H1 (cell line): ENCODE data around the gene TMEM150B.

Experiments
- CHD1 ChIP-seq: IDR thresholded peaks from 2 replicates; pipeline ENCODE4 v1.6.1; 2012; ENCODE audit warnings: low read depth, low read length, improper control_type of control experiment
- HDAC2 ChIP-seq, 2 experiments: fragments of 300-600 bp in 1 of 2; sonication (generic) in 1 of 2; IDR thresholded peaks; 2 replicates each; pipeline ENCODE4 v1.6.1; 2011 to 2012; ENCODE audit warnings: low read depth in 2 of 2, low read length in 2 of 2, mild to moderate bottlenecking in 2 of 2, moderate library complexity in 2 of 2, borderline replicate concordance in 1 of 2, inconsistent platforms in 1 of 2
- JUN ChIP-seq: IDR thresholded peaks from 2 replicates; pipeline ENCODE4 v1.6.1; 2011; ENCODE audit warnings: low read depth, mild to moderate bottlenecking, improper control_type of control experiment, low read length
- KDM1A ChIP-seq: fragments of 200-600, 300-600 bp; sonication (generic); IDR thresholded peaks from 2 replicates; pipeline ENCODE4 v1.7.1; 2016; ENCODE audit warnings: mild to moderate bottlenecking, low read length, borderline replicate concordance
- POLR2AphosphoS5 ChIP-seq: IDR thresholded peaks from 2 replicates; pipeline ENCODE4 v1.6.1; 2011; ENCODE audit warnings: low read depth, low read length
- RFX5 ChIP-seq: IDR thresholded peaks from 2 replicates; pipeline ENCODE4 v1.6.1; 2011; ENCODE audit warnings: low read depth, low read length, improper control_type of control experiment, borderline replicate concordance
- RNF2 ChIP-seq: fragments of 200-900, 300-1000 bp; sonication (generic); IDR thresholded peaks from 2 replicates; pipeline ENCODE4 v1.7.1; 2016; ENCODE audit warnings: borderline replicate concordance, low read depth, mild to moderate bottlenecking, antibody characterized with exemption, low read length; ENCODE audit not compliant: poor library complexity, severe bottlenecking; ENCODE audit errors: missing control alignments
- RXRA ChIP-seq: IDR thresholded peaks from 2 replicates; pipeline ENCODE4 v1.6.1; 2011; ENCODE audit warnings: low read depth, mild to moderate bottlenecking, low read length, moderate library complexity; ENCODE audit not compliant: insufficient read depth
- YY1 ChIP-seq: IDR thresholded peaks from 2 replicates; pipeline ENCODE4 v1.6.1; 2011; ENCODE audit warnings: low read depth, mild to moderate bottlenecking, low read length
- TF ChIP-seq, protein P1 (sequence below), 3 experiments: IDR thresholded peaks; 1 replicate in 2 of 3; 2 replicates in 1 of 3; pipeline versions ENCODE4 v1.5.1 to v1.6.1; 2011; ENCODE audit warnings: low read length in 3 of 3, mild to moderate bottlenecking in 3 of 3, inconsistent platforms in 2 of 3, low read depth in 1 of 3, moderate library complexity in 1 of 3; ENCODE audit not compliant: insufficient read depth in 1 of 3; ENCODE audit errors: control extremely low read depth in 1 of 3
- TF ChIP-seq, protein P2 (sequence below): IDR thresholded peaks from 2 replicates; pipeline ENCODE4 v1.6.1; 2012; ENCODE audit warnings: inconsistent platforms

DNA sequence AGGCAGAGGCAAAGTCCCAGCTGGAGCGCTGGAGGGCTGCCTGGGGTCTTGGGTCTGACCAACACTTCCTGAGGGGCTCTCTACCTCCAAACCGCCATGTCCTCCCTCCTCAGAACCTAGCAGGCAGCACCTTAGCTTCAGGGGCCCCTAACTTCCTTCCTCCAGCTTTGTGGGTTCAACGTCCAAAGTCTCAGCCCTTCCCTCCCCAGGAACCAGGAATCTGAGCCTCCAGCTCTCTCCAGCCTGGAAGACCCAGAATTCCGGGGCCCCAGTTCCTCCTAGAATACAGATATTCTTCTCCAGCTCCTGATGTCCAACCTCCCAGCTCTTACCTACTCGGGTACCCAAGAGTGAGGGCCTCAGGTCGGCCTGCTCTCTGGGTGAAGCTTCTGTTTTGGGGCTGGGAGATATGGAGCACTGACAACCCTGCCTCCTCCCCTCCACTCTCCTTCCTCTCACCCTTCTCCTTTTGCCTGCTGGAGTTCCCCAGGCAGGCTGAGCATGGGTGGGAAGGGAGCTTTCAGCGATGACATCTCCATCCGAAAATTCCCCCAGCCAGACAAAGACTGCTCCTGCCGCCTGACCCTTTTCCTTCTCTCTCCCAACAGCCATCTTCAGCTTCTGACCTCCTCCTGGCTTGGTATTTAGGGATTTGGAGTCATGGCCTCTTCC lies 3.5 kb downstream of the TMEM150B start:
- TF ChIP-seq, protein P1, sequence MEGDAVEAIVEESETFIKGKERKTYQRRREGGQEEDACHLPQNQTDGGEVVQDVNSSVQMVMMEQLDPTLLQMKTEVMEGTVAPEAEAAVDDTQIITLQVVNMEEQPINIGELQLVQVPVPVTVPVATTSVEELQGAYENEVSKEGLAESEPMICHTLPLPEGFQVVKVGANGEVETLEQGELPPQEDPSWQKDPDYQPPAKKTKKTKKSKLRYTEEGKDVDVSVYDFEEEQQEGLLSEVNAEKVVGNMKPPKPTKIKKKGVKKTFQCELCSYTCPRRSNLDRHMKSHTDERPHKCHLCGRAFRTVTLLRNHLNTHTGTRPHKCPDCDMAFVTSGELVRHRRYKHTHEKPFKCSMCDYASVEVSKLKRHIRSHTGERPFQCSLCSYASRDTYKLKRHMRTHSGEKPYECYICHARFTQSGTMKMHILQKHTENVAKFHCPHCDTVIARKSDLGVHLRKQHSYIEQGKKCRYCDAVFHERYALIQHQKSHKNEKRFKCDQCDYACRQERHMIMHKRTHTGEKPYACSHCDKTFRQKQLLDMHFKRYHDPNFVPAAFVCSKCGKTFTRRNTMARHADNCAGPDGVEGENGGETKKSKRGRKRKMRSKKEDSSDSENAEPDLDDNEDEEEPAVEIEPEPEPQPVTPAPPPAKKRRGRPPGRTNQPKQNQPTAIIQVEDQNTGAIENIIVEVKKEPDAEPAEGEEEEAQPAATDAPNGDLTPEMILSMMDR (IDR thresholded peaks at IDR 0.05; ENCODE audit: control extremely low read depth in 1 of 3, insufficient read depth in 1 of 3, low read depth in 1 of 3, low read length in 3 of 3) = no peak
- TF ChIP-seq JUN = no peak
- TF ChIP-seq RNF2 = no peak
- no peak for TF ChIP-seq RFX5
- TF ChIP-seq, protein P2, sequence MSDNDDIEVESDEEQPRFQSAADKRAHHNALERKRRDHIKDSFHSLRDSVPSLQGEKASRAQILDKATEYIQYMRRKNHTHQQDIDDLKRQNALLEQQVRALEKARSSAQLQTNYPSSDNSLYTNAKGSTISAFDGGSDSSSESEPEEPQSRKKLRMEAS = no peak
- TF ChIP-seq YY1 = no peak
- TF ChIP-seq KDM1A = no peak
- TF ChIP-seq CHD1 = no peak
- TF ChIP-seq HDAC2 (IDR thresholded peaks at IDR 0.05; ENCODE audit: borderline replicate concordance in 1 of 2, low read depth in 2 of 2, low read length in 2 of 2) = no peak
- no peak for TF ChIP-seq POLR2AphosphoS5
- no peak for TF ChIP-seq RXRA
